T-helper 17 cell (primary cell): ENCODE data around the gene CDCP1. TPM values are rescaled to one million over a fixed set of nuclear protein-coding genes. Genes with fewer than 3 reads are reported as not detected.

Source experiments
- ATAC-seq: fragments of 150-1000 bp; cut with Tn5 transposase; 2 replicates; pipeline ENCODE4 v1.10.0; 2021; ENCODE audit warnings: mild to moderate bottlenecking, moderate library complexity
- DNase-seq, 3 donors: peaks; one replicate each; pipeline versions ENCODE4 v3.0.0 to v3.0.0-alpha.2; 2020 to 2021
- H3K9me3 ChIP-seq: one replicate; pipeline ENCODE4 v1.7.0; 2013; ENCODE audit warnings: low read length, mild to moderate bottlenecking; ENCODE audit not compliant: control insufficient read depth, poor library complexity, severe bottlenecking
- H3K27ac Mint-ChIP-seq: one replicate; pipeline ENCODE4 v1.8.0; 2022; ENCODE audit warnings: mild to moderate bottlenecking, moderate library complexity, mixed read lengths
- H3K27me3 Mint-ChIP-seq: one replicate; pipeline ENCODE4 v1.8.0; 2022; ENCODE audit warnings: mixed read lengths
- H3K36me3 Mint-ChIP-seq: one replicate; pipeline ENCODE4 v1.8.0; 2022; ENCODE audit warnings: low read depth, mixed read lengths
- H3K4me1 Mint-ChIP-seq: one replicate; pipeline ENCODE4 v1.8.0; 2022; ENCODE audit warnings: mild to moderate bottlenecking, mixed read lengths
- H3K4me3 Mint-ChIP-seq: one replicate; pipeline ENCODE4 v1.8.0; 2022; ENCODE audit warnings: mild to moderate bottlenecking, moderate library complexity, mixed read lengths
- total RNA-seq, 4 donors: library from RNA in 2 of 4; stranded (reverse) in 2 of 4; gene quantifications; one replicate each; pipeline ENCODE4 v1.2.3 and lab custom pipeline; 2022 to 2026

The CDCP1 gene
- total RNA-seq, 2 donors from 2014 or later, result 0.31 to 0.32 TPM

GRCh38 chr3:45140141-45140769 lies 5.9 kb downstream of the CDCP1 start:
- H3K9me3 ChIP-seq, result no peaks in the 10 kb centered on the region
- Mint-ChIP-seq H3K27ac (no peak overlapping the region), H3K4me3 (no peak overlapping the region), H3K36me3 (no peaks in the 10 kb centered on the region), H3K4me1 (peaks cover 3% of the 10 kb centered on the region), H3K27me3 (peaks cover 48% of the 10 kb centered on the region)
- no peak for DNase-seq
- no peak for ATAC-seq

- H3K36me3 Mint-ChIP-seq, result no peaks in the 10 kb centered on the region
- H3K4me1 Mint-ChIP-seq, result no peaks in the 10 kb centered on the region
- H3K4me3 Mint-ChIP-seq, result no peak overlapping the region
- ATAC-seq, result no peak
- DNase-seq, result no peak
- H3K27me3 Mint-ChIP-seq, result peaks cover 44% of the 10 kb centered on the region
- H3K27ac Mint-ChIP-seq, result no peak overlapping the region
- H3K9me3 ChIP-seq, result no peaks in the 10 kb centered on the region
Measured at GRCh38 chr3:45139372-45140140, 6.6 kb downstream of the CDCP1 start.

- DNase-seq (no peak), ATAC-seq (no peak)
- H3K9me3 ChIP-seq, result no peaks in the 10 kb centered on the region
- Mint-ChIP-seq H3K4me3 (no peak overlapping the region), H3K27me3 (peaks cover 32% of the 10 kb centered on the region), H3K36me3 (no peaks in the 10 kb centered on the region), H3K27ac (no peak overlapping the region), H3K4me1 (no peaks in the 10 kb centered on the region)
Measured at GRCh38 chr3:45137656-45138181, 8.5 kb downstream of the CDCP1 start.

- Mint-ChIP-seq H3K4me3 (no peak overlapping the region), H3K4me1 (no peaks in the 10 kb centered on the region), H3K27ac (no peak overlapping the region), H3K27me3 (peaks cover 30% of the 10 kb centered on the region), H3K36me3 (no peaks in the 10 kb centered on the region)
- ATAC-seq (no peak), DNase-seq (no peak)
- H3K9me3 ChIP-seq, result no peaks in the 10 kb centered on the region
Measured at GRCh38 chr3:45135959-45136358, 10.2 kb downstream of the CDCP1 start.

GRCh38 chr3:45134758-45135521 lies 11.2 kb downstream of the CDCP1 start:
- no peak for ATAC-seq
- no peaks in the 10 kb centered on the region for H3K9me3 ChIP-seq
- no peak for DNase-seq
- H3K27me3 Mint-ChIP-seq, result peaks cover 19% of the 10 kb centered on the region
- H3K4me1 Mint-ChIP-seq, result no peaks in the 10 kb centered on the region
- H3K36me3 Mint-ChIP-seq, result no peaks in the 10 kb centered on the region
- H3K27ac Mint-ChIP-seq, result no peak overlapping the region
- H3K4me3 Mint-ChIP-seq, result no peak overlapping the region

- no peaks in the 10 kb centered on the region for H3K36me3 Mint-ChIP-seq
- H3K9me3 ChIP-seq, result no peaks in the 10 kb centered on the region
- no peaks in the 10 kb centered on the region for H3K4me1 Mint-ChIP-seq
- peaks cover 16% of the 10 kb centered on the region for H3K27me3 Mint-ChIP-seq
- DNase-seq (no peak), ATAC-seq (no peak)
- H3K4me3 Mint-ChIP-seq, result no peak overlapping the region
- no peak overlapping the region for H3K27ac Mint-ChIP-seq
Measured at GRCh38 chr3:45132568-45133211, 13.5 kb downstream of the CDCP1 start.

- Mint-ChIP-seq H3K27me3 (peaks cover 15% of the 10 kb centered on the region), H3K36me3 (peaks cover under 1% of the 10 kb centered on the region), H3K27ac (no peak overlapping the region), H3K4me1 (no peaks in the 10 kb centered on the region), H3K4me3 (no peak overlapping the region)
- DNase-seq (no peak), ATAC-seq (no peak)
- H3K9me3 ChIP-seq, result no peaks in the 10 kb centered on the region
Measured at GRCh38 chr3:45131201-45131600, 15.0 kb downstream of the CDCP1 start.

GRCh38 chr3:45130476-45130875 lies 15.7 kb downstream of the CDCP1 start:
- H3K4me1 Mint-ChIP-seq, result no peaks in the 10 kb centered on the region
- no peak for DNase-seq
- peaks cover 15% of the 10 kb centered on the region for H3K27me3 Mint-ChIP-seq
- no peak for ATAC-seq
- peaks cover 2% of the 10 kb centered on the region for H3K36me3 Mint-ChIP-seq
- H3K9me3 ChIP-seq, result no peaks in the 10 kb centered on the region
- no peak overlapping the region for H3K27ac Mint-ChIP-seq
- no peak overlapping the region for H3K4me3 Mint-ChIP-seq

- Mint-ChIP-seq H3K36me3 (peaks cover 5% of the 10 kb centered on the region), H3K27me3 (peaks cover 26% of the 10 kb centered on the region), H3K4me3 (no peak overlapping the region), H3K4me1 (no peaks in the 10 kb centered on the region), H3K27ac (no peak overlapping the region)
- DNase-seq, result no peak
- ATAC-seq, result no peak
- no peaks in the 10 kb centered on the region for H3K9me3 ChIP-seq
Measured at GRCh38 chr3:45128950-45129349, 17.2 kb downstream of the CDCP1 start.

- ATAC-seq (no peak), DNase-seq (no peak)
- no peaks in the 10 kb centered on the region for H3K4me1 Mint-ChIP-seq
- H3K36me3 Mint-ChIP-seq, result peaks cover 5% of the 10 kb centered on the region
- no peak overlapping the region for H3K4me3 Mint-ChIP-seq
- no peaks in the 10 kb centered on the region for H3K9me3 ChIP-seq
- peaks cover 30% of the 10 kb centered on the region for H3K27me3 Mint-ChIP-seq
- H3K27ac Mint-ChIP-seq, result no peak overlapping the region
Measured at GRCh38 chr3:45127130-45127822, 18.9 kb downstream of the CDCP1 start.

GRCh38 chr3:45126730-45127129 lies 19.4 kb downstream of the CDCP1 start:
- peaks cover 30% of the 10 kb centered on the region for H3K27me3 Mint-ChIP-seq
- no peak overlapping the region for H3K4me3 Mint-ChIP-seq
- ATAC-seq (no peak), DNase-seq (no peak)
- H3K27ac Mint-ChIP-seq, result no peak overlapping the region
- no peaks in the 10 kb centered on the region for H3K9me3 ChIP-seq
- H3K4me1 Mint-ChIP-seq, result no peaks in the 10 kb centered on the region
- H3K36me3 Mint-ChIP-seq, result peaks cover 5% of the 10 kb centered on the region

- H3K36me3 Mint-ChIP-seq, result peaks cover 5% of the 10 kb centered on the region
Measured at GRCh38 chr3:45125550-45126026, 20.6 kb downstream of the CDCP1 start.

More at GRCh38 chr3:45125550-45126026, 20.6 kb downstream of the CDCP1 start:
- Mint-ChIP-seq H3K27ac (no peak overlapping the region), H3K4me3 (no peak overlapping the region), H3K4me1 (no peaks in the 10 kb centered on the region), H3K27me3 (peaks cover 28% of the 10 kb centered on the region)
- DNase-seq (no peak), ATAC-seq (no peak)
- H3K9me3 ChIP-seq, result no peaks in the 10 kb centered on the region
